H4 (cell line): ENCODE data around the gene TMEM139. TPM values are rescaled to one million over a fixed set of nuclear protein-coding genes. Genes with fewer than 3 reads are reported as not detected.
A peak's percentile ranks its signal among the peaks of the same experiment; 100 is the strongest.
"Not testable (repeated sequence)": the region's sequence is repeated elsewhere in the genome, so short reads cannot be mapped to it uniquely, and the experiment has no call there.

Experiments used
- DNase-seq: peaks from one replicate; pipeline ENCODE4 v3.0.0-alpha.2; 2015; ENCODE audit warnings: low spot score
- total RNA-seq: library from RNA; depleted of rRNA; stranded (reverse); fragments of >200 nt; shearing (Covaris generic); gene quantifications from 2 replicates; pipeline ENCODE4 v1.2.3, GENCODE V29; 2014

Gene TMEM139
- total RNA-seq, 1 experiment from 2014 or later, result 1.2 TPM

DNA sequence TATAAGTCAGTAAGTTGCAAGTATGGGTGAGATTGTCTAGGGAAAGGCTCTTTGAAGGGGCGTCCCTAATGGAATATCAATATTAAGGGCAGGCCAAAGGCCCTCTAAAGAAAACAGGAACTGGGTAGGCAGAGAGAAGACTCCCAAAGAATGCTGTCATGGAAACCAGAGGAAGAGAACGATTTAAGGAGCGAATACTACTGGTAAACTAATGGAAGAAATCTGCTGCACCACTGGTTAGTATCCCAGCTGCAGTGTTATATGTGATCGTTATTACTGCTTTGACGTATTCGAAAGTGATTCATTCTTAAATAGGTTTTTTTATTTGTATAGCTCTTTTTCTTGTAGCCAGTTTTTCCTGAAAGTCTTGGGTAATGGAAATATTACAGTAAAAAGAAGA lies 4.7 kb downstream of the TMEM139 start:
- DNase-seq, result no peak

DNA sequence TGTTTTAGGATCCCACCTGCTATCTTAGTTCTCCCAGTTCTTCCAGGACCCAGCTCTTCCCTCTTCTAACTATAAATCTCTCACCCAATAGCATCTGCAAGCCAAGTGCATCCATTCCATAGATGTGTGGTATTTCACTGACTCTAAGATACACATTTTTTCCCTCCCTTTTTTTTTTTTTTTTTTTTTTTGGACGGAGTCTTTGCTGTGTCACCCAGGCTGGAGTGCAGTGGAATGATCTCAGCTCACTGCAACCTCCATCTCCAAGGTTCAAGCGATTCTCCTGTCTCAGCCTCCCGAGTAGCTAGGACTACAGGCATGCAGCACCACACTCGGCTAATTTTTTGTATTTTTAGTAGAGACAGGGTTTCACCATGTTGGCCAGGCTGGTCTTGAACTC lies 5.1 kb downstream of the TMEM139 start:
- DNase-seq, result not testable (repeated sequence)

DNA sequence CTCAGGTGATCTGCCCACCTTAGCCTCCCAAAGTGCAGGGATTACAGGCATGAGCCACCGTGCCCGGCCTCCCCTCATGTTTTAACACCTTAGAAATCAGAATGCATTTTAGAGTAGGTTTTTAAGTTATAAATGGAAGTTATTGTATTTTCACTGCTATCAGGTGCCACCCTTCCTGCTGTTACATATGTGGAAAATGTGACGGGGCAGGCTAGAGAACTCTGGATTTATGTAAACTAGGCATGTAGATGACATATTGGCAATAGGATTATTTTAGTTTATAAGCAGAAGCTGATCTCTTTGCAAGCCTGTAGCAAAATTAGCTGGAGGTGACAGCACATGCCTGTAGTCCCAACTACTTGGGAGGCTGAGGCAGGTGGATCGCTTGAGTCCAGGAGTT lies 5.5 kb downstream of the TMEM139 start:
- DNase-seq, result no peak

DNA sequence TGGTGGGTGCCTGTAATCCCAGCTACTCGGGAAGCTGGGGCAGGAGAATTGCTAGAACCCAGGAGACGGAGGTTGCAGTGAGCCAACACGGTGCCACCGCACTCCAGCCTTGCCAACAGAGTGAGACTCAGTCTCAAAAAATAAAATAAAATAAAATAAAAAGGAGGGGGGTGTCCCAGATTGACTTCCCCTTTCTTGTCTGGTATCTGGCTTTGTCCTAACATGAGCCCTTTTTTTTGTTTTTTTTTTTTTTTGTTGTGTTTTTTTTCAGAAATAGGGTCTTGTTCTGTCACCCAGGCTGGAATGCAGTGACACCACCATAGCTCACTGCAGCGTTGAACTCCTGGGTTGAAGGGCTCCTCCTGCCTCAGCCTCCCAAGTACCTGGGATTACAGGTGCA lies 8.1 kb downstream of the TMEM139 start:
- no peak for DNase-seq

DNA sequence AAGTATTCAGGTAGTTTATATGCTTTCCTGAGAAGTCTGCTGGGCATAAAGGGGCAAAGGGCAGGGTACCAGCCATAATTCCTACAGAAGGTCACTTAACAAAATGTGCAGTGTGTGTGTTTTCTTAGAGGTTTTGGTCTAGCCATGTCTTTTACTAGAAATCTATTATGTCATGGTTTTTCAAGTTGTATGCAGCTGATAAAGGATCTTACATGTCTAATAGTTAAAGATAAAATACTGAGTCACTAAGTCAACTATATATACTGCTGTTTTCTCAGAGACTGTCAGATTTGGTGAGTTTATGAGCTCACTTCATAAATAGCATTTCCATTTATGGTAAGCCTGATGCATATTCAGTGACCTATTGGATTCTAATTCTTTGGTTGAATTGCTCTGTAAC lies 11.1 kb downstream of the TMEM139 start:
- DNase-seq, result no peak

DNA sequence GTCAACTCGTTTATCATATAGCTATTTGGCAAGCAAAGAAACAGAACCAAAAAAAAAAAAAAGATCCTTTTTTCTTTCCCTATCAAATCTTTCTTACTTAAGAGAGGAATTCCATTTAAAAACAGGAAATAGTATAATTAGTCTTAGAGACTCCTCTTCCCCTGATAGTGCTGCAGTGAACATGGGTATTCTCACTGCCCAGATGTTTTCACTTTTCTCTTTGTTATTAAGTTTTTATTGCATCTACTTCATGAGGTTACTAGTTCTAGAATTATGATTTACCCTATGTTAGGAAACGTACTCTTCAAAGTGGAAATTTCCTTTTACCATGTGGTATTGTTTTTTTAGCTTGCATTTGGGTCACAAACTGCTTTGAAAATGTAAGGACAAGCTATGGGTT lies 11.9 kb downstream of the TMEM139 start:
- DNase-seq, result no peak

DNA sequence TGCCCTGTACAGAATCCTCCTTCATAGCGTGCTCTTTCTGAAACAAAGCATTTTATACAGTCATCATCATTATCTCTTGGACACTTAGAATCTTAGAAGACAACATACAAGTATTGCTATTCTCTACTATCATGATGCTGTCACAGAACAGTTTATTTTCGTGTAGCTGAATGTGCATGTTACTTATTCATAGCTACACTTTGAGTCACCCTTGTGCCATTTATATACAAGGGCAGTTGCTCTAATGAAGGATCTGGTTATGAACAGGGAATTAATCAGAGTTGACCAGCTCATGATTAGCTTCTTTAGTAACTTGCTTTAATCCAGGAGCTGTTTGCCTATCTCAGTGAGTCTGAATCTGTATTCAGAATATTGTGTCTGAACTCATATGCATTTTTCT lies 14.6 kb downstream of the TMEM139 start:
- DNase-seq, result no peak

DNA sequence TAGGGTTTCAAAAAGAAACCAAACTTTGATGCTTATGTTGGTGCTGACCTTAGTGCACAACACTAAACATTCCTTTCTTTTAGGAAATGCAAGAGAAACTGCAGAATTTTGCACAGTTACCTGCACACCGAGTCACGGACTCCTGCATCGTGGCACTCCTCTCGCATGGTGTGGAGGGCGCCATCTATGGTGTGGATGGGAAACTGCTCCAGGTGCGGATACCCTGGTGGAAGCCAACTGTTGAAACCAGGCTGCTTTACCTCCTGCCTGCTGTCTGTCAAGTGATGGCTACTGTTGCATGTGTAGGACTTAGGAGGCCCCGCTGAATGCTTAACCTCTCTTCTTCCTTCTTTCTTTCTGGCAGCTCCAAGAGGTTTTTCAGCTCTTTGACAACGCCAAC lies 15.1 kb downstream of the TMEM139 start:
- DNase-seq, result peak; percentile 26

DNA sequence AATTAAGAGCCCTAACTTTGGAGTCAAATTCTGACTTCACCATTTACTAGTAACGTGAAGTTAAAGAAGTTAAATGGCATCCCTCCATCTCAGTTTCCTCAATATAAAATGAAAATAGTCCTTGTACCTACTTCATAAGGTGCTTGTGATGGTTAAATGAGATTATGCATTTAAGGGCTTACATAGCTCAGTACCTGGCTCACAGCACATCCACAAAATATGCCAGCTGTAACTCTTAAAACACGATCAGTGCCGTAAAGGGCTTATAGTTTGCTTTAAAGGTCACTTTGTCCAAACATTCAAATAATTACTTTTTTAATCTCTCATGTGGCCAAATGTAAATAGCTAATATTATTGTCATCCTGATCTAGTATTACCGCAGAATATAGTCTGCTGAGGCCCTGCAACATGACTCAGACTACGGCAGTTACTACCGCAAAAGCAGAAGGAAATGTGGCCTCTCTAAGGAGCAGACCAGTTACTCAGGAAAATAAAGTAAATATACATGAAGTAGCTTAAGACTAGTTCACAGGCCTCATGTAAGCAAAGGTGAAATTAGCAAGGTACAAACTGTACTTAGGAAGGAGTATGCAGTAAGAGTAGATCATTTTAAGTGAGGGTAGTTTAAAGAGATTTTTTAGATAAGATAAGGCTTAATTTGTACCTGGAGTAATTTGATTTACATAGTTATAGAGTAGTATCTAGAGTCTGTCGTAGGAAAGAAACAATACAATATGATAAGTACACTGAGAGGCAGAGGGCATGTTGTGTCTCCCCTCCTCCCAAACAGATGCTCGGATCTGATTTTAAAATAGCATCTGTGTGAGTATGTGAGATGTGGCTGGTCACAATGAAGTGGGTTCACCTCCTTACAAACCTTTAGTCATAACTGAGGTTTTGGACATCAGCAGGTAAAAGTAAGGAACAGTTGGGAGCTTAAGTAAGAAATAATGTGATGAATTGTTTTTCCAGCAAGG lies 16.5 kb downstream of the TMEM139 start:
- no peak for DNase-seq

DNA sequence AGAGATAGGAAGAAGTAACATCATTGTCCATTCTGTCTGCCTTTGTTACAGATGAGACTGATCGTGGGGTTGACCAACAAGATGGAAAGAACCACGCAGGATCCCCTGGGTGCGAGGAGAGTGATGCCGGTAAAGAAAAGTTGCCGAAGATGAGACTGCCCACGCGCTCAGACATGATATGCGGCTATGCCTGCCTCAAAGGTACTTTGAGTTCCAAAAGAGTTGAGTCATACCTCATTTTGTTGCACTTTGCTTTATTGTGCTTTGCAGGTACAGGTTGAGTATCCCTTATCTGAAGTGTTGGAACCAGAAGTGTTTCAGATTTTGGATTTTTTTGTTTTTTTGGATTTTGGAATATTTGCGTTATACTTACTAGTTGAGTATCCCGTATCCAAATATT lies 19.0 kb downstream of the TMEM139 start:
- no peak for DNase-seq

DNA sequence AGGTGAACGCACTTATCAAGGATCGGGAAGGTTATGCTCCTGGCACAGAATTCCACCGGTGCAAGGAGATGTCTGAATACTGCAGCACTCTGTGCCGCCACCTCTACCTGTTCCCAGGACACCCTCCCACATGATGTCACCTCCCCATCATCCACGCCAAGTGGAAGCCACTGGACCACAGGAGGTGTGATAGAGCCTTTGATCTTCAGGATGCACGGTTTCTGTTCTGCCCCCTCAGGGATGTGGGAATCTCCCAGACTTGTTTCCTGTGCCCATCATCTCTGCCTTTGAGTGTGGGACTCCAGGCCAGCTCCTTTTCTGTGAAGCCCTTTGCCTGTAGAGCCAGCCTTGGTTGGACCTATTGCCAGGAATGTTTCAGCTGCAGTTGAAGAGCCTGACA lies 20.2 kb downstream of the TMEM139 start:
- no peak for DNase-seq

DNA sequence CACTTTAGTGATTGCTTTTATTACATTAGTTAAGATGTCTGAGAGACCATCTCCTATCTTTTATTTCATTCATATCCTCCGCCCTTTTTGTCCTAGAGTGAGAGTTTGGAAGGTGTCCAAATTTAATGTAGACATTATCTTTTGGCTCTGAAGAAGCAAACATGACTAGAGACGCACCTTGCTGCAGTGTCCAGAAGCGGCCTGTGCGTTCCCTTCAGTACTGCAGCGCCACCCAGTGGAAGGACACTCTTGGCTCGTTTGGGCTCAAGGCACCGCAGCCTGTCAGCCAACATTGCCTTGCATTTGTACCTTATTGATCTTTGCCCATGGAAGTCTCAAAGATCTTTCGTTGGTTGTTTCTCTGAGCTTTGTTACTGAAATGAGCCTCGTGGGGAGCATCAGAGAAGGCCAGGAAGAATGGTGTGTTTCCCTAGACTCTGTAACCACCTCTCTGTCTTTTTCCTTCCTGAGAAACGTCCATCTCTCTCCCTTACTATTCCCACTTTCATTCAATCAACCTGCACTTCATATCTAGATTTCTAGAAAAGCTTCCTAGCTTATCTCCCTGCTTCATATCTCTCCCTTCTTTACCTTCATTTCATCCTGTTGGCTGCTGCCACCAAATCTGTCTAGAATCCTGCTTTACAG lies 20.8 kb downstream of the TMEM139 start:
- DNase-seq, result no peak

DNA sequence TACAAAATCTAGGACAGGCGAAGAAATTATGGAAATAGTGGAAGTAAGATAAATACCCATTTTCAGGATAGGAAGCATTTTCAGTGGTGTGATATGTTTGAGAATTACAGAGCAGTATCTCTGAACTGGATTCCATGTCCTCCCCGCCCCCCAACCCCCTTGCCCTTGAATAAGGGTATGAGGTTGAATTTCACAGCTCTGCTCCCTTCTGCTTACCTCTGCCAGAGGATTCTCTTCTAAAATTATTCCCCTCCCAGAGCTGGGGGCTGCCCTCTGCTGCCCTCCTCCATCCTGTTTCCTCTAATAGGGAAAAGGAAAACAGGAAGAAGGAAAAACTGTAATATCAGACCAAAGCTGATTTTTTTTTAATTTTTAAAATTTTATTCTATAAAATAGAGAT lies 23.9 kb downstream of the TMEM139 start:
- no peak for DNase-seq

DNA sequence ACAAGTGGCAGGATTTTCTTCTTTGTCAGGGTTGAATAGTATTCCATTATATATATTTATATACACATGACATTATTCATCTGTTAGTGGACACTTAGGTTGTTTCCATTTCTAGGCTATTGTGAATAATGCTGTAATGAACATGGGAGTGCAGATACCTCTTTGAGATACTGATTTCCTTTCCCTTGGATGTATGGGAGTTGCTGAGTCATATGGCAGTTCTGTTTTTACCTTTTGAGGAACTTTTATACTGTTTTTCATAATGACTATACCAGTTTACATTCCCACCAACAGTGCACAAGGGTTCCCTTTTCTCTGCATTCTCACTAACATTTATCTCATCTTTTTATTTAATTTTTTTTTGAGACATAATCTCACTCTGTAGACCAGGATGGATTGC lies 29.4 kb downstream of the TMEM139 start:
- no peak for DNase-seq

DNA sequence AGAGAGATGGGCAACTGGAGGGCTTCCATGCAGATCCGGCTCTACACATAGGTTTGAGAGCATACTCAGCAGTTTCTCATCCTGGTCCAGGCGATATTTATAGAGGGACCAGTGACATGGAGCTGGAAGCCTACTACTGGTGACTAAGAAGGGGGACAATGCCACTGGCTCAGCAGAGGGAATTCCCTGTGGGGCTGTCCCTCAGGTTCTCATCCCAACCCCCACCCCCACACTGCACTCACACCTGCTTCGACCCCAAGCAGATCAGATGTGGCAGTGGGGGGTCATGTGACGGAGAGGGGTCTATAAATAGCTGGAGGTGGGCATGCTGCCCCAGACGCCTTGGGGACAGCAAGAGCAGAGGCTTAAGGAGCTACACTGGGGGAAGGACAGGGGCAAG lies 31.0 kb downstream of the TMEM139 start, which contains the start of gene CLCN1:
Gene CLCN1, plus strand, starts transcription at position 336 of the 400 bp plus-strand sequence. CDS start 102 bp downstream, outside the sequence.
- DNase-seq, result no peak

DNA sequence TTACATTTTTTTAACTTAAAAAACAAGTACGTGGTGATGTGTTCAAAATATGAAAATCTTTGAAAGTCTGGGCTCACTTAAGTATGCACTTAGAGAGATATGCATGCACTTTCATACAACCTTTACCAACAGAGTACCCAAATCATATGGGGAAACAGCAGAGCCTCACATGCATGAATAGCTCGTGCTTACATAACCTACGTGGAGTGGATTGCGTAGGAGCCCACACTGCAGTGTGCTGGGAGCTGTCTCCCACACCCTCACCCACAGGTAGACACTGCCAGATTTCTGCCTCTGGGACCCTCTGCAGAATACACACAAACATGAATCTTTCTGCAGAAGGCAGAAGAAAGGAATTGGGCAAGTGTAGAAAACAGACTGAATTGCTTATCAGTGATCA lies 31.7 kb downstream of the TMEM139 start:
- no peak for DNase-seq

DNA sequence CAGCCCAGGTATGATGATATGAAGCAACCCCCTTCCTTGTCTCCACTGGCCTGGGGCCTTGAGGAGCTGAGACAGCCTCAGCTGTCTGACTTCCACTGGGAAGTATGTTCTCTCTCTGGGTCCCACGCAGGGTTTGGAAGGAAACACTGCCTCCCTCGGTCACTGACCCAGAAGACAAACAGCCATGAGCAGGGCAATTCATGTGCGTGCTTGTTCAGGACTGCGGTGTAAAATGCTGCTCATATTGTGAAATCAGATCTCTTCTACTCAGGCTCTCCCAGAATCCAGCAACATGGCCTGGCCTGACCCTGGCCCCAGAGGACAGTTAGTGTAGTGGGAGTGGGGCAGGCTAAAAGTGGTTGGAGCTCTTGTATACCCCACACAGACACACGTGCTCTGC lies 33.9 kb downstream of the TMEM139 start:
- DNase-seq, result peak; percentile 24

DNA sequence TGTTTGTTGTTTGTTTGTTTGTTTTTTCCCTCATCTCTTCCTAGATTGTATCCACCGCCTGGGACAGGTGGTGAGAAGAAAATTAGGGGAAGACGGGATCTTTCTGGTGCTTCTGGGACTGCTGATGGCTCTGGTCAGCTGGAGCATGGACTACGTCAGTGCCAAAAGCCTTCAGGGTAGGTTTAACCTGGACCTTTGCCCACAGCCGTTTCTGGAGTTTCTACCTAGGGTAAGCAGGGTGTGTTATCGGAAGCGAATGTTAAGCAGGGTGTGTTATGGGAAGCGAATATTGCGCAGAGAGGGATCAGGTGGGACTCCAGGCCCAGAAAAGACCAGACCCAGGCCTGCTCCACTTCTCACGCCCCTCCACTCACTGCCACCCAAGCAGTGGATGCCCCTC lies 35.9 kb downstream of the TMEM139 start:
- DNase-seq, result no peak

DNA sequence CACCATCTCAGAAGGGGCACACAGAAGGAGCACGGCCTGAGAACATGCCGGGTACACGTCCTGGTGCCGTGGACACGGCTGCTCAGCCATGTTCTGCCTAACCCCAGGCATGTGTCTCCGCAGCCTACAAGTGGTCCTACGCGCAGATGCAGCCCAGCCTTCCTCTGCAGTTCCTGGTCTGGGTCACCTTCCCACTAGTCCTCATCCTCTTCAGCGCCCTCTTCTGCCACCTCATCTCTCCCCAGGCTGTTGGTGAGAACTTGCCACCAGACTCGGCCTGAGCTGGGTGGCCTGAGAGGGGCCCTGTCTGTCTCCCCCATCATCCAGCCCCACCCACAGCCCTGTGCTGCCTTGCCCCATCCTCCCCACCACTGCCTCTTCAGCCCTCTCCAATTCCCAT lies 36.5 kb downstream of the TMEM139 start:
- DNase-seq, result no peak

DNA sequence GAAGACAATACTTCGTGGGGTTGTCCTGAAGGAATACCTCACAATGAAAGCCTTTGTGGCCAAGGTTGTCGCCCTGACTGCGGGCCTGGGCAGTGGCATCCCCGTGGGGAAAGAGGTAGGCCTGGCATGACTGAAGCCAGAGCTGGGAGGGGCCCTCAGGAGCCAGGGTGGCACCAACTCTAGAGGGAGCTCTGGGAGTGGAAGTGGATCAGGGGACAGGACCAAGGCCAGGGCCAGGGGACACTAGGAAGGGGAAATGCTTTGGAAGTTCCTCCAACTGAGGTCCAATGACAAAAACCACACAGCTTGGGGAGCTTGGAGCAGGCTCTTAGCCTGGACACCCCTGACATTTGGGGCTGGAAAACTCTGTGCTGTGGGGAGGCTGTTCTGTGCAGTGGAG lies 37.0 kb downstream of the TMEM139 start:
- no peak for DNase-seq

DNA sequence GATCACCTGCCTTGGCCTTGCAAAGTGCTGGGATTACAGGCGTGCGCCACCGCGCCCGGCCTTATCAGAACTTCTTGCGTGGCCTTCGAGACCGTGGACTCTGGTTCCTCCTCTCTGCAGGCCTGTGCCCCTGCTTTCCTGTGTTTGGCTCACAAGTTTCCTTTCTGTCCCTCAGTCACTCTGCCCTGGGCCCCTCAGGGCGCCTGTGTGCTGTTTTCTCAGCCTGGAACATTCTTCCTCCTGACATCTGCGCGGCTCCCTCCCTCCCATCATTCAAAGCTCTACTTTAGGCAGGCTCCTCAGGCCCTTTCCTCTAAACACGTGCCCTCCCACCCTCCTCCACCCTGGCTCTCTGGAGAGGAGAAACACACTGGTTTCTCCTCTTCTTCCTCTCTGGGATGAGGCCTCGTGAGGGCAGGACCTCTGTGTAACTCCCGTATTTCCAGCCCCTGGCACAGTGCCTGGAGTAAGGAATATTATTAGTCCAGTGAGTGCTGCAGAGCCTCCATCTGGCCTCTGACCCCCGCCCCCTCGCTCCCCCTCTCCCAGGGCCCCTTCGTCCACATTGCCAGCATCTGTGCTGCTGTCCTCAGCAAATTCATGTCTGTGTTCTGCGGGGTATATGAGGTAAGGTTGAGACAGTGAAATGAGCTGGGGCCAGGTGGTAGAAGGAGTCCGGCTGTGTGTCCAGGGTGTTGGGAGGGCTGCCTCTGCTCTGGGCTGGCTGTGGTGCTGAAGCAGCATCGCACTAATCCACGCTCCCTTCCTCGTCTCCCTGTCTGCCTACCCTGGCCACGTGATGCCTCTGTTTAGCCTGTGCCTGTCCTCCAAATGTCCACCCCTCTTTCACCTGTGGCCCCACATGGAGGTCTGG lies 38.2 kb downstream of the TMEM139 start:
- no peak for DNase-seq

DNA sequence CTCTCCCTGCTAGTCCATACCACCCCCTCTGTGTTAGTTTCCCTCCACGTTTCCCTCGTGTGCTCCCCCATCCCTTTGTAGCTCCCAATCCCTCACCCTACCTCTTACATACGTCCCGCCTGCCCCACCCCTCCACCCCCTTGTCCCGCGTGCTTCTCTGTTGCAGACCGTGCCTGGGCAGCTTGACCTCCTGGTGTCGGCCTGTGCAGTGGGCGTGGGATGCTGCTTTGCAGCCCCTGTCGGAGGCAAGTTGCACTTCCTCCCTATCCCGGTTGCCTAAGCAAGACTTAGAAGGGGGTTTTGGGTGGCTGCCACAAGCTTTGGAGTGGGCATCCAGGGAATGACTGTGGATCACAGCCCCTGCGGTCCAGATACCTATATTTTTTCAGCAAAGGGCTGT lies 38.9 kb downstream of the TMEM139 start:
- no peak for DNase-seq
